ENCODE data around the gene ZNHIT2.

The ZNHIT2 gene

GRCh38 chr11:65067446-65067845, 50.1 kb downstream of the ZNHIT2 start:
- no peak for DNase-seq

GRCh38 chr11:65066805-65067291, 50.7 kb downstream of the ZNHIT2 start:
- peak; percentile 81 for DNase-seq
